SK-N-SH treated with all-trans-retinoic acid at 6 μM for 48 hours (cell line): Measurements from ENCODE around the gene IFRD2.

Experiments
- ATAC-seq: fragments of 200-7000 bp; cut with Tn5 transposase; 3 replicates; pipeline ENCODE4 v1.9.1; 2020; ENCODE audit warnings: mild to moderate bottlenecking, moderate library complexity
- ARNTL ChIP-seq: fragments of 450-650 bp; formaldehyde crosslinking; IDR thresholded peaks from 2 replicates; pipeline ENCODE4 v1.5.0; 2020; ENCODE audit warnings: low read depth, mild to moderate bottlenecking, moderate library complexity, borderline replicate concordance
- BACH2 ChIP-seq: fragments of 250-450 bp; sonication (Bioruptor Pico); IDR thresholded peaks from 2 replicates; pipeline ENCODE4 v1.9.0; 2021; ENCODE audit warnings: mild to moderate bottlenecking, borderline replicate concordance
- CSDC2 ChIP-seq: fragments of 250-450 bp; sonication (Bioruptor Pico); IDR thresholded peaks from 2 replicates; pipeline ENCODE4 v1.5.0; 2020; ENCODE audit warnings: mild to moderate bottlenecking, moderate library complexity
- ESRRG ChIP-seq: fragments of 250-450 bp; sonication (Bioruptor Pico); IDR thresholded peaks from 2 replicates; pipeline ENCODE4 v1.6.1; 2021; ENCODE audit warnings: mild to moderate bottlenecking
- GLIS3 ChIP-seq: fragments of 250-450 bp; sonication (Bioruptor Pico); IDR thresholded peaks from 2 replicates; pipeline ENCODE4 v1.5.0; 2020; ENCODE audit warnings: mild to moderate bottlenecking, moderate library complexity
- ISL1 ChIP-seq: fragments of 250-450 bp; sonication (Bioruptor Pico); IDR thresholded peaks from 2 replicates; pipeline ENCODE4 v2.1.2; 2022; ENCODE audit warnings: mild to moderate bottlenecking, moderate library complexity
- OSR1 ChIP-seq: fragments of 250-450 bp; sonication (Bioruptor Pico); IDR thresholded peaks from 2 replicates; pipeline ENCODE4 v1.8.0; 2022; ENCODE audit warnings: moderate library complexity, mild to moderate bottlenecking, inconsistent platforms
- PATZ1 ChIP-seq: fragments of 250-450 bp; sonication (Bioruptor Pico); IDR thresholded peaks from 2 replicates; pipeline ENCODE4 v1.8.0; 2020; ENCODE audit warnings: mild to moderate bottlenecking, moderate library complexity, borderline replicate concordance
- POU6F1 ChIP-seq: fragments of 250-450 bp; sonication (Bioruptor Pico); IDR thresholded peaks from 2 replicates; pipeline ENCODE4 v1.8.0; 2021; ENCODE audit warnings: low read depth, mild to moderate bottlenecking, moderate library complexity, borderline replicate concordance
- PPARA ChIP-seq: fragments of 250-450 bp; sonication (Bioruptor Pico); IDR thresholded peaks from 2 replicates; pipeline ENCODE4 v1.5.0; 2020; ENCODE audit warnings: mild to moderate bottlenecking, borderline replicate concordance
- RARB ChIP-seq: fragments of 250-450 bp; sonication (Bioruptor Pico); IDR thresholded peaks from 2 replicates; pipeline ENCODE4 v1.8.0; 2021; ENCODE audit warnings: mild to moderate bottlenecking, moderate library complexity
- SNAI2 ChIP-seq: fragments of 250-450 bp; sonication (Bioruptor Pico); IDR thresholded peaks from 2 replicates; pipeline ENCODE4 v1.5.0; 2020; ENCODE audit warnings: mild to moderate bottlenecking, moderate library complexity
- TCF4 ChIP-seq: fragments of 250-450 bp; sonication (Bioruptor Pico); IDR thresholded peaks from 2 replicates; pipeline ENCODE4 v1.8.0; 2021; ENCODE audit warnings: mild to moderate bottlenecking, moderate library complexity, borderline replicate concordance
- TOX ChIP-seq: fragments of 250-450 bp; sonication (Bioruptor Pico); IDR thresholded peaks from 2 replicates; pipeline ENCODE4 v1.8.0; 2021; ENCODE audit warnings: mild to moderate bottlenecking, moderate library complexity, borderline replicate concordance
- TSHZ2 ChIP-seq: fragments of 250-450 bp; sonication (Bioruptor Pico); IDR thresholded peaks from 2 replicates; pipeline ENCODE4 v1.5.0; 2020; ENCODE audit warnings: mild to moderate bottlenecking, moderate library complexity
- ZC3H10 ChIP-seq: fragments of 250-450 bp; sonication (Bioruptor Pico); IDR thresholded peaks from 2 replicates; pipeline ENCODE4 v1.5.1; 2021; ENCODE audit warnings: mild to moderate bottlenecking, moderate library complexity
- ZFP3 ChIP-seq: fragments of 250-450 bp; sonication (Bioruptor Pico); IDR thresholded peaks from 2 replicates; pipeline ENCODE4 v1.5.0; 2020; ENCODE audit warnings: mild to moderate bottlenecking, moderate library complexity
- ZFP30 ChIP-seq: fragments of 450-650 bp; formaldehyde crosslinking; IDR thresholded peaks from 2 replicates; pipeline ENCODE4 v1.5.0; 2022; ENCODE audit warnings: mild to moderate bottlenecking, moderate library complexity
- ZNF565 ChIP-seq: fragments of 450-650 bp; formaldehyde crosslinking; conservative IDR thresholded peaks from 2 replicates; pipeline ENCODE4 v1.5.0; 2020; ENCODE audit warnings: low read depth, mild to moderate bottlenecking, moderate library complexity
- ZNF70 ChIP-seq: fragments of 450-650 bp; formaldehyde crosslinking; IDR thresholded peaks from 2 replicates; pipeline ENCODE4 v1.5.0; 2020; ENCODE audit warnings: mild to moderate bottlenecking, moderate library complexity
- ZNF8 ChIP-seq: fragments of 450-650 bp; formaldehyde crosslinking; IDR thresholded peaks from 2 replicates; pipeline ENCODE4 v1.5.0; 2020; ENCODE audit warnings: mild to moderate bottlenecking, moderate library complexity

The IFRD2 gene

GRCh38 chr3:50297896-50298725, 5.9 kb upstream of the IFRD2 start:
- ATAC-seq, result no peak
- TF ChIP-seq PATZ1 (no peak), RARB (no peak), TCF4 (CRISPR knock-in tag) (no peak), ZNF8 (CRISPR knock-in tag) (no peak), CSDC2 (no peak), ZNF70 (no peak), OSR1 (no peak), ARNTL (CRISPR knock-in tag) (no peak), POU6F1 (CRISPR knock-in tag) (no peak), SNAI2 (no peak)
- TF ChIP-seq, all 23 proteins: peak for 0

- ATAC-seq, result no peak
- TF ChIP-seq ZFP30 (CRISPR knock-in tag) (no peak), ZC3H10 (CRISPR knock-in tag) (no peak), OSR1 (no peak), TCF4 (CRISPR knock-in tag) (no peak), ISL1 (no peak), RARB (no peak), ESRRG (CRISPR knock-in tag) (no peak), ZNF8 (CRISPR knock-in tag) (no peak), BACH2 (CRISPR knock-in tag) (no peak), TOX (CRISPR knock-in tag) (no peak), ZFP3 (no peak), PATZ1 (no peak), CSDC2 (no peak), TSHZ2 (CRISPR knock-in tag) (no peak), PPARA (CRISPR knock-in tag) (no peak), ZNF565 (no peak), SNAI2 (no peak), ARNTL (CRISPR knock-in tag) (no peak), POU6F1 (CRISPR knock-in tag) (no peak), GLIS3 (CRISPR knock-in tag) (no peak)
These were observed 5.2 kb upstream of the IFRD2 start for GRCh38 chr3:50297384-50297775.
